Fibroblast of peridontal ligament (primary cell): ENCODE data around the gene SLC1A5.
A peak's percentile ranks its signal among the peaks of the same experiment; 100 is the strongest.
"Not testable (repeated sequence)": the region's sequence is repeated elsewhere in the genome, so short reads cannot be mapped to it uniquely, and the experiment has no call there.

Source experiments
- DNase-seq: peaks from one replicate; pipeline ENCODE4 v3.0.0-alpha.2; 2010; ENCODE audit errors: extremely low read depth

Gene SLC1A5

GRCh38 chr19:46768746-46769145 lies 19.6 kb downstream of the SLC1A5 start:
- DNase-seq = not testable (repeated sequence)

DNA sequence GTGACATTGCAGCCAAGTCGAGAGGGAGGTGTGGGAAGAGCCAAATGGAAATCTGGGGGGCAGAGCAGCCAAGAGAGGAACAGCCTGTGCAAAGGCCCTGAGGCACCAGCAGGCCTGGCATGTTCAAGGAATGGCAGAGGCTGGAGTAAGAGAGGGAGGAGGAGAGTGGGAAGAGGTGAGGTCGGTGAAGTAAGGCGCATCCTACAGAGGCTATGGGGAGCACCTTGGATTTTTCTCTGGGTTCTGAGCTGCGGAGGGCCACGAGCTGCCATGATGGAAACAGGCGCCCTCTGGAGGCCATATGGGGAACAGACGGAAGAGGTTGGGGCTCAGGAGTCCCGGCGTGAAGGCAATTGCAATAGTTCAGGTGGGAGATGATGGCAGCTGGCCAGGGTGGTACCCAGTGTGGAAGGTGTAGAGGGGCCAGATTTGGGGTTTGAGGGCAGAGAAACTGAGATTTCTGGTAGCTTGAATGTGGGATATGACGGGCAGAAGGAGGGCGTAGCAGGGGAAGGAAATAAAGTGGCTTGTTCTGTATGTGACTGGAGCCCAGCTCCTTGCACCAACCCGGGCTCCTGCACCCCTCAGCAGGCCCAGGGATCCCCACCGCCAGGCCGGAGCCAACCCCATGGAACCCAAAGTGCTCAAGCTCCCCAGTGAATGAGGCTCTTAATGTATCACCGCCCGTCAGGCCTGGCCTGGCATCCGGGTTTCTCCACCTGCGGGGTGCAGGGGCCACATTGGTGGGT lies 21.7 kb downstream of the SLC1A5 start:
- DNase-seq = no peak

DNA sequence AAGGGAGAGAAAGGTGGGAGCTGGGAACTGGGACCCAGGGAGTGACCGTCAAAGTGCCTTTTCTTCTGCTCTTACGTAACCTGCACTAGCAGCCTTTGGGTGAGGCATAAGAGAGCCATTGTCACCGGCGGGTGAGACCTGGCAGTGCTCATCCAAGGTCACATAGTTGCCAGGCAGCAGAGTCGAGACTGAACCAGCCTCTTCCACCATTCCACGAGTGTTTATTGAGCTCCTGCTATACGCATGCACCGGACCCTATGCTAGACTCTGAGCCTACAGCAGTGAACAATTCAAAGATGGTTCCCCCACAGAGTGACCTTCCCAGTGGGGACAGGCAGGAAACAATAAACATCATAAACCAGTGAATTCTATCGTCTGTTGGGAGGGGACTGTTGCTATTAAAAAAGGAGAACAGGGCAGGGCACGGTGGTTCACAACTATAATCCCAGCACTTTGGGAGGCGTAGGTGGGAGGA lies 23.5 kb downstream of the SLC1A5 start:
- DNase-seq = no peak

DNA sequence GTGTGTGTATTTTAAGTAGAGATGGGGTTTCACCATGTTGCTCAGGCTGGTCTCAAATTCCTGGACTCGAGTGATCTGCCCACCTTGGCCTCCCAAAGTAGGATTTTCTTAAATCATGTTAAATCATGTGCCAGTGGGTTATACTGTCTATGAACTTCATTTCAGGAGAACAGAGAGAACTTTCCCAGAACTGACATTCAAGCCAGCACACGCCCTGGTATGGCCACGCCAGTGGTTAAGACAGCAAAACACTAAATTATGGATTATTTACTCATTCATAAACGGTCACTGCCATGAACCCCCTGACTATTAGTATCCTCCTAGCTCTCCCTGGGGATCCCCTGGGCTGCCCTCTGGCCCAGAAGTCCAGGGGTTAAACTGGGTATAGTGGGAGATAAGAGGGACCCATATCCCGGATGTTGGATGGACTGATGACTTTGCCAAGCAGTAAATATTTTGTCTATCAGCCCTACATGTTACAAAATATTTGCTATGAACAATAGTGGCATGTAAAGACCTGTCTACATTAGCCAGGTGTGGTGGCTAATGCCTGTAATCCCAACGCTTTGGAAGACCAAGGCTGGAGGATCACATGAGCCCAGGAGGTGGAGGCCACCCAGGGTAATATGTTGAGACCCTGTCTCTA lies 26.0 kb downstream of the SLC1A5 start:
- DNase-seq = no peak

GRCh38 chr19:46761418-46761831 lies 27.0 kb downstream of the SLC1A5 start:
- peak; percentile 83 for DNase-seq

DNA sequence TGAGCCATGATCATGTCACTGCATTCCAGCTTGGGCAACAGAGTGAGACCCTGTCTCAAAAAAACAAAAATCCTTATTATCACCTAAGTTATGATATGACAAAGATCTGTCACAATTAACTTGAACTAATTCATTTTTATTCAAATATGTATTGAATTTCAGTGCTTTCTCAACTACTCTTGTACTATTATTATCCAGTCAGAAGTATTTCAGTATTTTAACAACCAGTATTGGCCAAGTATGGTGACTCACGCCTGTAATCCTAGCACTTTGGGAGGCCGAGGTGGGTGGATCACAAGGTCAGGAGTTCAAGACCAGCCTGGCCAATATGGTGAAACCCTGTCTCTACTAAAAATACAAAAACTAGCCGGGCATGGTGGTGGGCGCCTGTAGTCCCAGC lies 27.5 kb downstream of the SLC1A5 start:
- peak; percentile 79 for DNase-seq

GRCh38 chr19:46760363-46760762 lies 28.0 kb downstream of the SLC1A5 start:
- DNase-seq = no peak

DNA sequence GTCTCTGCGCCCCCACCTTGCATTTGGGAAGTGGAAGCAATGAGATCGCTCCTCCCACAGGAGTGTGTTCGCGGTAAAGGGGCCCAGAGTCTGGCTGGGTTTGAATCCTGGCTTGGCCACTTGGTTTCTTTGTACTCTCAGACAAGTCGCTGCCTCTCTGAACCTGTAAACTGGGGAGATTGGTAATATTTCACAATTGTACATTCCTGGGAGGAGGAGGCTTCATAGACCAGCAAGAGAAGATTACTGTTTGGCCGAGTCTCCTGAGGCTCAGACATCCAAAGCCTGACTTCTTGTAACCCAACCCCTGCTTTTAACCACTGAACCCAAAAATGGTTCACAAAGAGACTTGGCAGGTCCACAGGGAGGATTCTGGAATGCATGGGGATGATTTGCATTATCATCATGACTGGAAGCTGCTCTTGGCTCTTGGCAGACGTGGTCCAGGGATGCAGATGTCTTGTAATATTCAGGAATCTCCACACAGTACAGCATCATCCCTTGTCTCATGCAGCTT lies 28.5 kb downstream of the SLC1A5 start:
- DNase-seq = peak; percentile 100

GRCh38 chr19:46759206-46759605 lies 29.2 kb downstream of the SLC1A5 start:
- DNase-seq = no peak

DNA sequence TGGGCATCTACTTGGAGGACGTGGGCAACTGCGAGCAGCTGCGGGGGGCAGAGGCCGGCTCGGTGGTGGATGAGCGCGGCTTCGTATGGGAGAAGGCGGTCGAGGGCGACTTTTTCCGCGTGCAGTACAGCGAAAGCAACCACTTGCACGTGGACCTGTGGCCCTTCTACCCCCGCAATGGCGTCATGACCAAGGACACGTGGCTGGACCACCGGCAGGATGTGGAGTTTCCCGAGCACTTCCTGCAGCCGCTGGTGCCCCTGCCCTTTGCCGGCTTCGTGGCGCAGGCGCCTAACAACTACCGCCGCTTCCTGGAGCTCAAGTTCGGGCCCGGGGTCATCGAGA lies 31.9 kb downstream of the SLC1A5 start:
- no peak for DNase-seq

DNA sequence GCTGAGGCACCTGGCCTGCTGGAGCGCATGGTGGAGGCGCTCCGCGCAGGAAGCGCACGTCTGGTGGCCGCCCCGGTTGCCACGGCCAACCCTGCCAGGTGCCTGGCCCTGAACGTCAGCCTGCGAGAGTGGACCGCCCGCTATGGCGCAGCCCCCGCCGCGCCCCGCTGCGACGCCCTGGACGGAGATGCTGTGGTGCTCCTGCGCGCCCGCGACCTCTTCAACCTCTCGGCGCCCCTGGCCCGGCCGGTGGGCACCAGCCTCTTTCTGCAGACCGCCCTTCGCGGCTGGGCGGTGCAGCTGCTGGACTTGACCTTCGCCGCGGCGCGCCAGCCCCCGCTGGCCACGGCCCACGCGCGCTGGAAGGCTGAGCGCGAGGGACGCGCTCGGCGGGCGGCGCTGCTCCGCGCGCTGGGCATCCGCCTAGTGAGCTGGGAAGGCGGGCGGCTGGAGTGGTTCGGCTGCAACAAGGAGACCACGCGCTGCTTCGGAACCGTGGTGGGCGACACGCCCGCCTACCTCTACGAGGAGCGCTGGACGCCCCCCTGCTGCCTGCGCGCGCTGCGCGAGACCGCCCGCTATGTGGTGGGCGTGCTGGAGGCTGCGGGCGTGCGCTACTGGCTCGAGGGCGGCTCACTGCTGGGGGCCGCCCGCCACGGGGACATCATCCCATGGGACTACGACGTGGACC lies 32.4 kb downstream of the SLC1A5 start:
- DNase-seq = no peak

DNA sequence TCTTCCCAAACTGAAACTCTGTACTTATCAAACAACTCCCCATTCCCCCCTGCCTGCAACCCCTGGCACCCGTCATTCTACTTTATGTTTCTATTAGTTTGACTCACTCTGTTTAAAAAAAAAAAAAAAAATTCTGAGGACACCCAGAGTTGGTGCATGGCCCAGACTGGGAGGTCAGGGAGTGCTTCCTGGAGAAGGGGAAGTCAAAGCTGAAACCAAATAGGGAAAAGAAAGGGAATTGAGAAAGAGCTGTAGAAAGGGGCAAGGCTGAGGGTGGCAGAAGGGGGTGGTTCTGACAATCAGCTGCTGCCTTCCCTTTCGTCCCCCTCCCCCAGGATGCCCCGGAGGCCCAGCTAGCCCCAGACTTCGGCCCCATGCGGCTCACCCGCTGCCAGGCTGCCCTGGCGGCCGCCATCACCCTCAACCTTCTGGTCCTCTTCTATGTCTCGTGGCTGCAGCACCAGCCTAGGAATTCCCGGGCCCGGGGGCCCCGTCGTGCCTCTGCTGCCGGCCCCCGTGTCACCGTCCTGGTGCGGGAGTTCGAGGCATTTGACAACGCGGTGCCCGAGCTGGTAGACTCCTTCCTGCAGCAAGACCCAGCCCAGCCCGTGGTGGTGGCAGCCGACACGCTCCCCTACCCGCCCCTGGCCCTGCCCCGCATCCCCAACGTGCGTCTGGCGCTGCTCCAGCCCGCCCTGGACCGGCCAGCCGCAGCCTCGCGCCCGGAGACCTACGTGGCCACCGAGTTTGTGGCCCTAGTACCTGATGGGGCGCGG lies 33.1 kb downstream of the SLC1A5 start:
- peak; percentile 81 for DNase-seq

GRCh38 chr19:46753420-46754155 lies 34.8 kb downstream of the SLC1A5 start:
- DNase-seq = no peak

GRCh38 chr19:46748325-46749109 lies 39.9 kb downstream of the SLC1A5 start:
- peak; percentile 64 for DNase-seq

DNA sequence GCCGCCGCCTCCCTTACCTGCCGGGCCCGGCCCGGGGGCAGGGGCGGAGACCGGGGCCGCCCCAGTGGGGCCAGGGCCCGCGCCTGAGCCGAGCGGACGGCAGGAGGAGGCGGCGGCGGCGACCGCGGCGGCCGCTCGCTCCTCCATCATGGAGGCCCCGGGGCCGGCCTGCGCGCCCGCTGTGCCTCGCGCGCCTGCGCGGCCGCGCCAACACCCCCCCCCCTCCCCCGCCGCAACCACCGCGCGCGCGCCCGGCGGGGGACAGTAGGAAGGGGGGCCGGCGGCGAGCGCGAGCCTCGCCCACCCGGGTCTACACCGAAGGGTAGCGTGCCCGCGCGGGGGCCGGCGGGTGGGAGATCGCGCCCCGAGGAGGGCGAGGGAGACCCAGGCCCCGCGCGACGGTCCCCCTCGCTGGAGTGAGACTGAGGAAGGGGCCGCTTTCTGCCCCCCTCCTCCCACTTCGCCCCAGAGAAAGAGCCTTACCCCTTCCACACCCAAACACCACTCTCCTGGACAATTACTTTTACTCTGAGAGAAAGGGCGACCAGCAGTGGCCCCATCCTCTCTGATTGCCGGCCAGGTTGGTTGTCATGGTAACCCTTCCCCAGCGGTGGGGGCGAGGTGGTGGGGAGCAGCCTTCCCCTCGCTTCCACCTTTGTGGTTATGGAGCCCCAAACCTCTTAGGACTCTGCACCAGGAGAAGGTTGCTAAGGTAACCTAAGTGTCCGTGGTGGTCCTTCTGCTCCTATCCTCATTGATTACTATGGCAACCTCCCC lies 41.9 kb downstream of the SLC1A5 start, which contains the start of gene STRN4:
TSS of gene STRN4 (minus strand) at position 170 of the 777 bp plus-strand sequence. CDS start at position 150, 20 bp downstream.
- peak; percentile 10 for DNase-seq

GRCh38 chr19:46745521-46746280 lies 42.7 kb downstream of the SLC1A5 start, which contains the start of gene FKRP:
TSS of gene FKRP (plus strand) at chr19:46746057. CDS start at chr19:46755451, 9,394 bp downstream.
- DNase-seq = no peak

DNA sequence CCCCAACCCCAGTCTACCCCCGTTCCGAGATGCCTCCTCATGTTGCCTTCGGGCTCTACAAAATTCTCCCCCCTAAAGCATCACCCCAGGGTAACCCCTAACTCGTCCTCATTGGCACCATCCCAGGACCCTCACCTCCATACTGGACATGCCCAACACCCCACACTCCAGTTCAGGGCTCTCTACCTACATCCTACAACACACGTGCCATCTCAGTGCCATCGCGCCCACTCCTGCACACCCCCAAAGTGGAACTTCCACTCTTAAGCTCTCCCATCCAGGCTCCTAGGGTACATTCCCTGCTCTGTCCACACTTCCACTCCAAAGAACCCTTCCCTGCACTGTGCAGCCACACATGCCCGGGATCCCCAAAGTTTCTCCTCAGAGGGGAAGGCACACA lies 43.4 kb downstream of the SLC1A5 start:
- DNase-seq = no peak

GRCh38 chr19:46744005-46744691 lies 44.2 kb downstream of the SLC1A5 start:
- DNase-seq = peak; percentile 21
